ENCODE results near the gene ARFGEF3. TPM values are rescaled to one million over a fixed set of nuclear protein-coding genes. Genes with fewer than 3 reads are reported as not detected.

The ARFGEF3 gene
- total RNA-seq, 1 donor from 2014 or later: 3.8 TPM

- Histone ChIP-seq H3K4me1 (no peaks in the 10 kb centered on the region), H3K79me2 (ENCODE audit: low read depth) (no peaks in the 10 kb centered on the region), H3K4me3 (no peak overlapping the region), H3K9me3 (ENCODE audit: low read depth) (no peaks in the 10 kb centered on the region), H3K9ac (no peak overlapping the region), H3K27ac (no peak overlapping the region), H3K27me3 (no peaks in the 10 kb centered on the region), H3K4me2 (no peak overlapping the region), H3K36me3 (no peaks in the 10 kb centered on the region), H2AFZ (replicated peaks) (no peak overlapping the region), H4K20me1 (ENCODE audit: low read depth) (no peaks in the 10 kb centered on the region), H3F3A (ENCODE audit: low read depth) (no peaks in the 10 kb centered on the region)
- Mint-ChIP-seq H3K27me3 (ENCODE audit: insufficient read depth, low read depth) (peaks cover 8% of the 10 kb centered on the region), H3K9me3 (no peaks in the 10 kb centered on the region), H3K4me3 (no peak overlapping the region), H3K4me1 (peaks cover 15% of the 10 kb centered on the region), H3K27ac (no peak overlapping the region), H3K36me3 (no peaks in the 10 kb centered on the region)
- DNase-seq (ENCODE audit: low spot score): no peak
- TF ChIP-seq CTCF (IDR thresholded peaks at IDR 0.05) (no peak), EZH2phosphoT487 (IDR thresholded peaks at IDR 0.05) (no peak), EZH2 (IDR thresholded peaks at IDR 0.05) (no peak)
These were observed 88.3 kb downstream of the ARFGEF3 start for GRCh38 chr6:138250053-138250452.

- TF ChIP-seq EZH2 (IDR thresholded peaks at IDR 0.05) (no peak), CTCF (IDR thresholded peaks at IDR 0.05) (no peak)
- Histone ChIP-seq H2AFZ (replicated peaks) (no peak overlapping the region), H3K27me3 (no peaks in the 10 kb centered on the region), H3K9me3 (ENCODE audit: low read depth) (no peaks in the 10 kb centered on the region), H4K20me1 (ENCODE audit: low read depth) (no peaks in the 10 kb centered on the region), H3K36me3 (no peaks in the 10 kb centered on the region), H3K4me2 (no peak overlapping the region), H3K4me3 (no peak overlapping the region), H3K9ac (no peak overlapping the region), H3F3A (ENCODE audit: low read depth) (no peaks in the 10 kb centered on the region), H3K27ac (no peak overlapping the region), H3K4me1 (no peaks in the 10 kb centered on the region), H3K79me2 (ENCODE audit: low read depth) (no peaks in the 10 kb centered on the region)
- peaks cover 8% of the 10 kb centered on the region for H3K27me3 Mint-ChIP-seq (ENCODE audit: insufficient read depth, low read depth)
- DNase-seq (ENCODE audit: low spot score): no peak
- H3K9me3 Mint-ChIP-seq: no peaks in the 10 kb centered on the region
- no peak overlapping the region for H3K4me3 Mint-ChIP-seq
- H3K27ac Mint-ChIP-seq: no peak overlapping the region
- H3K36me3 Mint-ChIP-seq: no peaks in the 10 kb centered on the region
- peaks cover 15% of the 10 kb centered on the region for H3K4me1 Mint-ChIP-seq
These were observed 88.9 kb downstream of the ARFGEF3 start for GRCh38 chr6:138250513-138251247.

- TF ChIP-seq CTCF (IDR thresholded peaks at IDR 0.05): no peak
- TF ChIP-seq EZH2 (IDR thresholded peaks at IDR 0.05): no peak
- TF ChIP-seq EZH2phosphoT487 (IDR thresholded peaks at IDR 0.05): no peak
- Histone ChIP-seq H3K9ac (no peak overlapping the region), H3K36me3 (no peaks in the 10 kb centered on the region), H3K79me2 (ENCODE audit: low read depth) (no peaks in the 10 kb centered on the region), H3K4me2 (no peak overlapping the region), H3K4me3 (no peak overlapping the region), H3K27ac (no peak overlapping the region), H3K4me1 (no peaks in the 10 kb centered on the region), H4K20me1 (ENCODE audit: low read depth) (no peaks in the 10 kb centered on the region), H2AFZ (replicated peaks) (no peak overlapping the region), H3F3A (ENCODE audit: low read depth) (no peaks in the 10 kb centered on the region), H3K27me3 (no peaks in the 10 kb centered on the region), H3K9me3 (ENCODE audit: low read depth) (no peaks in the 10 kb centered on the region)
- peaks cover 15% of the 10 kb centered on the region for H3K4me1 Mint-ChIP-seq
- H3K36me3 Mint-ChIP-seq: no peaks in the 10 kb centered on the region
- no peaks in the 10 kb centered on the region for H3K9me3 Mint-ChIP-seq
- DNase-seq (ENCODE audit: low spot score): no peak
- H3K4me3 Mint-ChIP-seq: no peak overlapping the region
- peaks cover 8% of the 10 kb centered on the region for H3K27me3 Mint-ChIP-seq (ENCODE audit: insufficient read depth, low read depth)
- H3K27ac Mint-ChIP-seq: no peak overlapping the region
These were observed 92.0 kb downstream of the ARFGEF3 start for GRCh38 chr6:138253731-138254130.
